NCI-H2227 (cell line): ENCODE data around the gene KCNN1.
A peak's percentile ranks its signal among the peaks of the same experiment; 100 is the strongest.
"Not testable (repeated sequence)": the region's sequence is repeated elsewhere in the genome, so short reads cannot be mapped to it uniquely, and the experiment has no call there.

ENCODE experiments used
- DNase-seq: peaks from one replicate; lab custom pipeline; 2025; ENCODE audit not compliant: unreplicated experiment; lab: John Stamatoyannopoulos, UW

Gene KCNN1

DNA sequence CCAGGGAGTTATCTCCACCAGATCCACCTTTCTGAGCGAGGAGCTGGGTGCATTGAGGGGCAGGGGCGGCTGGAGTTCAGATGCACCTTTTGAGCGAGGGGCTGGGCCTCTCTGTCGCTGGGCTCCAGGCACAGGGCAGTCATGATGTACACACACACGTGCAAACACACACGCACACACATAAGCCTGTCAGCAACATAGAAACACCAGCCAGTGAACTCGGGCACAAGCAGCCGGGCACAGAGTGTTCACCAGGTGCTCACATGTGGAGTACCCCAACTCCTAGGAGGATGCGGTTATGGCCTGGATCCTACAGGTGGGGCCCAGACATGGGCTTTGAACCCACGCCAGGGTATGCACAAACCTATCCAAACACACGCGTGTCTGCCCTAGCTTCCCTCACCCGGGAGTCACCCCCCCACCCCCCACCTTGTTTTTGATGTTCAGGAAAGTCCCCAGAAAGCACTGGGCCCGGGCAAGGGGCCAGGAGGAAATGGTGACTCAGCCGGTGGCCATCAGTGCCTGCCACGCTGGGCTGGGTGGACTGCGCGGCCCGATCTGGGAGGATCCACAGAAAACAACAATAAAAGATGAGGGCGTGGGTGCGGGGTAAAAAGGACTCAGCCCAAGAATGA is 54.3 kb downstream of the KCNN1 start:
- no peak for DNase-seq

DNA sequence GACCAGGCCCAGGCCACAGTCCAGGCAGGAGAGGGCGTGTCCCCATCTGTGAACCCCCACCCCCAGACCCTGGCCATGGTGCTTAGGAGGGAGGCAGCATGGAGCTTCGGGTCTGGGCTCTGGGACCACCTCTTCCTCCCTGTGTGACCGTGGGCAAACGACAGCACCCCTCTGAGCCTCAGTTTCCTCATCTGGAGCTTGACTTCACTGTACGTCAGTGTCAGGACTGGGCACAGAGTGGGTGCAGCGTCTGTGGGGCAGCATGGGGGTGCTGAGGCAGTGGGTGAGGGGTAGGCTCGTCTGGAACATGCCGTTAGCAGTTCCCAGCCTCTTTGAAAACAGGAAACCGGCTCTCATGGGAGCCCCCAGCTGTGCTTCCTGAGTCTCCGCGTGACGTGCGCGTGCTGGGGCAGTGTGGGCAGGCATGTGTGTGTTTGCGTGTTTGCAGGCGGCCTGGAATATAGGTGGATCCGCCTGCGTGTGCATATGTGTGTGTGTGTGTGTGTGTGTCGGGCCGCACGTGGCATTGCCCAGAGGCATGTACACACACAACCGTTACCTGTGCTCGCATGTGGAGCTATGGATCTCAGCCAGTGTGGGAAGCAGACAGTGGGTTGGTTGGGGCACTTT is 56.8 kb downstream of the KCNN1 start:
- no peak for DNase-seq

DNA sequence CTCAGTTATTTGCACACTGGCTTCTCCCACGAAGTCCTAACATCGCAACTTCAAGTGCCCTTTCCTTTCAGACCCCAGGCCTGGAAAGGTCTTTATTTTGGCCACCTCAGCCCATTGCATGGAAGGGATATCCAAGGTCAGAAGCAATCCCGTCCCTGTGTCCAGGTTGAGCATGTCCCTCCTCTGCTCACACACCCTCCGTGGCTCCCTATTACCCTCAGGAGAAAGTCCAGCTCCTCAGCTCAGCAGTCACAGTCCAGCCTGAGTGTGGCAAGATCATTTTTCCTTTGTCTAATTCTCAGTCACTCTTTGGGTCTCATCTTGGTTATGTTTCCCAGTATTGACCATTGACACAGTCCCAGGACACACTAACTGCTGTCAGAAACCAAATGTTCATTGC is 60.2 kb downstream of the KCNN1 start:
- DNase-seq = no peak

- DNase-seq = no peak
Observed at GRCh38 chr19:18029617-18030338, 62.9 kb downstream of the KCNN1 start.

GRCh38 chr19:18031401-18031800 is 64.5 kb downstream of the KCNN1 start:
- not testable (repeated sequence) for DNase-seq

DNA sequence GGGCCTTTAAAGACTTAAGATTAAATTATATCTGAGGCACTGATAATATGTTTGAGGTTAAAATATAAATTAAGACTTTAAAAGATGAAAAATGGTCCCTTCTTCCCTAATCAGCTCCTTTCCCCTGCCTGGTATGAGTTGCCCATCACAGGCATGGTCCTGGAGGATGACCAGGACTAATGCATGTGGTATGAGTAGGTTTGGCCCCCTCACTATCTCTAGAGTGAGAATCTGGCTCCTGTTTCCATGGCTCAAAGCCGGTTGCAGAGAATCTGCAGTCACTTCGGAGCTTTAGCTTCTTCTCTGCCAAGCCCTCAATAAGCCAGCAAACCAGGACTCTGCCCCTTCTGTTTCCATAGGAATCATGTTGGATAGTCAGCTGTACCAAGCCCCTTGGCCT is 65.2 kb downstream of the KCNN1 start:
- not testable (repeated sequence) for DNase-seq

DNA sequence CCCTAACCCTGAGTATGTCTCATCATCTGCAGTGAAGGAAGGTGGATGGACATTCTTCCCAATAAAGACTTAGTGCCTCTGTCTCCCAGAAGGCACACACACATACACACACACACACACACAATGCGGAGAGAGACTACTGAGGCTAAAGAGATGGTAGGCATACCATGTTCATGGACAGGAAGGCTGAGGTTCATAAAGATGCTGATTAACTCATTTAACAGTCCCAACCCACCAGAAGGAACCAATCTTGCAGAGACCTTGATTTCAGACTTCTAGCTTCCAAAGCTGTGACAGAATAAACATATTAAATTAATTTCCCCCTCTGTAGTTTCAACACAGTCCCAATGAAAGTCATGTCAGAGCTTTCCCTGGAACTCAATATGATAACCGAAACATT is 74.1 kb downstream of the KCNN1 start:
- DNase-seq = no peak

- DNase-seq = no peak
Observed at GRCh38 chr19:18043676-18044075, 76.8 kb downstream of the KCNN1 start.

DNA sequence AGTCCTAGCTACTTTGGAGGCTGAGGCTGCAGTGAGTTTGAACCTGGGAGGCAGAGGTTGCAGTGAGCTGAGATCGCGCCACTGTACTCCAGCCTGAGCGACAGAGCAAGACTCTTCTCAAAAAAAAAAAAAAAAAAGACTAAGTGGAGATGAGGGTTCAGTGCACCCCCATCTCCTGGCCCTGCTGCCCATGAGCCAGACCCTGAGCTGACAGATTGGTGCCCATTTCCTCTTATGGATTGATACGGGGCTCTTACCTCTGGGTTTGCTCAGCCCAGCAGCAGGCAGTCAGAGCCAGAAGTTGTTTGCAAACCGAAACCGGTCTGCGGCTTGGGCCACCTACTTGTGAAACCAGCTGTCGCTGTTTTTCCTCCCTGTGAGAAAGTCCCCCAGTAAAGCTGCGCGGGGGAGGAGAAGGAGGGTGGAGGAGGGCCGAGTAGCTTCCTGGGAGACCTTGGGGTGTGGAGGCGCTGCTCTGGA is 78.0 kb downstream of the KCNN1 start:
- peak; percentile 4 for DNase-seq

DNA sequence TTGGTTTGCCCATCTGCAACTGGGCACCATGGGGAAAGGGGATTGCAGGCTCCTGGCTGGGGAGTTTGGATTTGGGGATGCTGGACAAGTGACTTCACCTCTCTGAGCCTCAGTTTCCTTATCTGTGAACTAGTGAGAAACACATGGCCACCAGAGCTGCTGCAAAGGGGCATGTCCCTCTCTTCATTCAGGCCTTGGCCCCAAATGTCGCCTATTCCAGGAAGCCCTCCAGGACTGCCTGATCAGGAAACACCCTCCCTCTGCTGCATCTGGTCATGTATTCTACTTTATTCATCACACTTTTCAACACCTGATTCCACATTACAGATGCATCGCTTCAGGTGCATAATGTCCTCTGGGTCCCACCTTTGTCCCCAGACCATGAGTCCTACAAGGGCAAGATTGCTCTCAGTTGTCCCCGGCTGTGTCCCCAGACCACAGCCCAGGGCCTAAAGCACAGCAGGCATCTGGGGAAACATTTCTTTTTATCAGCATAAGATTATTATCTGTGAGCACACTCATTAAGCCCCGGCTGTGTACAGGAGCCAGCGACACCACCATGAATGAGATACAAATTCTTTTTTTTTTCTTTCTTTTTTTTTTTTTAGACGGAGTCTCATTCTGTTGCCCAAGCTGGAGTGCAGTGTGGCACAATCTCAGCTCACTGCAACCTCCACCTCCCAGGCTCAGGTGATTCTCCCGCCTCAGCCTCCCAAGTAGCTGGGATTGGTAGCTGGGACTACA is 78.6 kb downstream of the KCNN1 start:
- DNase-seq = no peak

GRCh38 chr19:18046059-18046718 is 79.3 kb downstream of the KCNN1 start:
- DNase-seq = no peak

- no peak for DNase-seq
Observed at GRCh38 chr19:18049385-18049784, 82.5 kb downstream of the KCNN1 start.
